Heart left ventricle (tissue), 13 donors: ENCODE results near the gene SPATA4.

Source experiments
- CTCF ChIP-seq, 12 donors: fragments of 200-600 bp; sonication (generic) in 4 of 12; IDR thresholded peaks; one replicate each; pipeline versions ENCODE4 v1.5.0 to v1.8.0; 2018 to 2022; ENCODE audit warnings: antibody characterized with exemption in 12 of 12, mild to moderate bottlenecking in 5 of 12
- POLR2A ChIP-seq, 2 donors: fragments of 450-650 bp; IDR thresholded peaks; one replicate each; pipeline ENCODE4 v1.6.1; 2017; ENCODE audit warnings: antibody characterized with exemption in 2 of 2, mild to moderate bottlenecking in 2 of 2, moderate library complexity in 2 of 2
- donor health status: ischemic (EF 13 %, LVEDD 7.1; RV severe dilation, severe dysfunction).
- donor health status: DM: no; HTN: yes; CAD: no.
- donor health status: DM: no; HTN: no; CAD: no.
- donor health status: ischemic (EF 25% LVEDD 6.9; RV normal size, moderate dysfunction).
- donor health status: ischemic (EF 25% LVEDD 5.7; RV mildly dilated, moderate dysfunction).
- donor health status: ischemic (EF 35%, LVEDD 5.7; RV mildly dilated, moderate dysfunction).
- donor health status: nonischemic (EF 11% LVEDD 7.7; RV severe dilation, severe dysfunction).
- donor health status: DM: yes; HTN: yes; CAD: no.
- donor health status: PGD.
- donor health status: ischemic (EF 29% LVEDD 5.4; RV normal size, mild dysfunction).
- donor health status: nonischemic (EF 23%, LVEDD 6.1; RV moderate dilation, normal function).

- TF ChIP-seq CTCF (IDR thresholded peaks at IDR 0.05), result no peak
- no peak for TF ChIP-seq POLR2A (IDR thresholded peaks at IDR 0.05)
Observed at GRCh38 chr4:176188654-176189053, 6.7 kb downstream of the SPATA4 start.
